ENCODE data around the gene KCNQ1. TPM values are rescaled to one million over a fixed set of nuclear protein-coding genes. Genes with fewer than 3 reads are reported as not detected.

Gene KCNQ1
- total and polyA plus RNA-seq, 2 donors (not counting 3 experiments of a cell fraction or from before 2014, with no cell fraction given), result 0.07 to 0.09 TPM

GRCh38 chr11:2423157-2424025 is 21.4 kb upstream of the KCNQ1 start:
- TF ChIP-seq, protein P1, sequence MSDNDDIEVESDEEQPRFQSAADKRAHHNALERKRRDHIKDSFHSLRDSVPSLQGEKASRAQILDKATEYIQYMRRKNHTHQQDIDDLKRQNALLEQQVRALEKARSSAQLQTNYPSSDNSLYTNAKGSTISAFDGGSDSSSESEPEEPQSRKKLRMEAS (IDR thresholded peaks at IDR 0.05; ENCODE audit: insufficient read depth, insufficient read length), result no peak
- TF ChIP-seq CTCF (IDR thresholded peaks at IDR 0.05; ENCODE audit: extremely low read depth in 1 of 2, insufficient read depth in 1 of 2, low read depth in 1 of 2, low read length in 2 of 2), result no peak
- TF ChIP-seq FOS (IDR thresholded peaks at IDR 0.05; ENCODE audit: borderline replicate concordance, insufficient read depth, low read length), result no peak
- no peak for TF ChIP-seq JUN (IDR thresholded peaks at IDR 0.05; ENCODE audit: borderline replicate concordance, insufficient read depth, insufficient read length, low read depth)
- no peak for TF ChIP-seq MYC (IDR thresholded peaks at IDR 0.05; ENCODE audit: low read depth, low read length)
- no peak for TF ChIP-seq POLR2AphosphoS5 (IDR thresholded peaks at IDR 0.05; ENCODE audit: insufficient read depth, low read depth, low read length)
- TF ChIP-seq POLR2A (IDR thresholded peaks at IDR 0.05; ENCODE audit: low read depth, low read length), result no peak
- TF ChIP-seq EZH2 (IDR thresholded peaks at IDR 0.05; ENCODE audit: borderline replicate concordance, low read depth, low read length, severe bottlenecking), result no peak
- no peak for TF ChIP-seq GATA2 (IDR thresholded peaks at IDR 0.05; ENCODE audit: insufficient read depth, insufficient read length, low read depth, low read length)
- Histone ChIP-seq H3K4me3 (replicated peaks in 1 of 3; ENCODE audit: insufficient read depth in 1 of 3, low read depth in 1 of 3, low read length in 3 of 3) (no peak overlapping the region), H3K9me3 (replicated peaks; ENCODE audit: control insufficient read depth, insufficient read depth, low read length) (no peaks in the 10 kb centered on the region), H3K36me3 (ENCODE audit: control insufficient read depth in 2 of 2, extremely low read depth in 1 of 2, insufficient read depth in 2 of 2, low read length in 2 of 2) (no peaks in the 10 kb centered on the region), H3K27ac (ENCODE audit: insufficient read depth, low read depth, low read length) (no peak overlapping the region), H3K9ac (replicated peaks; ENCODE audit: extremely low read depth, insufficient read depth, low read length) (no peak overlapping the region), H3K9me1 (replicated peaks; ENCODE audit: control insufficient read depth, extremely low read depth, insufficient read depth, low read length) (no peaks in the 10 kb centered on the region), H3K79me2 (ENCODE audit: control insufficient read depth, insufficient read depth, low read length) (no peaks in the 10 kb centered on the region), H2AFZ (ENCODE audit: low read depth, low read length) (no peak overlapping the region), H3K4me2 (ENCODE audit: insufficient read depth, low read length) (no peak overlapping the region), H4K20me1 (replicated peaks; ENCODE audit: control insufficient read depth, extremely low read depth, insufficient read depth, low read length) (no peaks in the 10 kb centered on the region), H3K27me3 (ENCODE audit: control insufficient read depth in 2 of 2, insufficient read depth in 2 of 2, low read length in 2 of 2) (no peaks in the 10 kb centered on the region), H3K4me1 (ENCODE audit: control insufficient read depth, extremely low read depth, insufficient read depth, low read length) (no peaks in the 10 kb centered on the region)
- intact Hi-C loops (cut with micrococcal nuclease) (no loop called here), dilution Hi-C loops (cut with MboI; ENCODE audit: extremely low pct_ligation_motif_present, low sequenced_read_pairs) (no loop called here)
- DNase-seq (ENCODE audit: low read depth, low spot score), result no peak
- no peak for FAIRE-seq
- CTCF ChIA-PET, result interaction anchor here (1.4 to 10.1 kb wide), 4 partner anchors 108 to 465 kb away, joined by 3 to 829 read pairs (median 97); partner anchors contain the start of genes C11orf21 and TSPAN32
- POLR2A ChIA-PET, result no interaction called here
- BruUV-seq (replicated peaks), result no TSS peak
